ENCODE results near the gene PRPF31. TPM values are rescaled to one million over a fixed set of nuclear protein-coding genes. Genes with fewer than 3 reads are reported as not detected.

The PRPF31 gene
- polyA plus RNA-seq, 1 donor (not counting 4 experiments of a cell fraction or from before 2014, with no cell fraction given): 42.2 TPM

DNA sequence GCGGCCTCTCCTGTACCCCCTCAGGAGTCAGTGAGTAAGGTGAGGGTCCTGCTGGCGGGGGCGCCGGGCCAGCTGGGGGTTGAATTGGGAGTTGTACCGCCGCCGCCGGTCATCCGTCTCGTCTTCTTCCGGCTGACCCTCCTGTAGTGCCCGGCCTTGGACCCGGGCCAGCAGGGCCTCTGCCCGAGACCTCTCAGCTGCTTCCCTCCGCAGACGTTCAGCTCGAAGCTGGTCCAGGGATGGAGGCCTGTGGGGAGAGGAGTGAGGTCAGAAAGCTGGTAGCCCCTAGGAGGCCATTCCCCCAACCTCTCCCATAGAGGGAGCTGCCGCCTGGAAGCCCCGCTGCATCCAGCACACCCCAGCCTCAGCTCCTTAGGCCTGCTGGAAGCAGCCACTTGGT lies 40.1 kb downstream of the PRPF31 start:
- TF ChIP-seq EZH2 (IDR thresholded peaks at IDR 0.05; ENCODE audit: low read length): no peak
- TF ChIP-seq, protein P1, sequence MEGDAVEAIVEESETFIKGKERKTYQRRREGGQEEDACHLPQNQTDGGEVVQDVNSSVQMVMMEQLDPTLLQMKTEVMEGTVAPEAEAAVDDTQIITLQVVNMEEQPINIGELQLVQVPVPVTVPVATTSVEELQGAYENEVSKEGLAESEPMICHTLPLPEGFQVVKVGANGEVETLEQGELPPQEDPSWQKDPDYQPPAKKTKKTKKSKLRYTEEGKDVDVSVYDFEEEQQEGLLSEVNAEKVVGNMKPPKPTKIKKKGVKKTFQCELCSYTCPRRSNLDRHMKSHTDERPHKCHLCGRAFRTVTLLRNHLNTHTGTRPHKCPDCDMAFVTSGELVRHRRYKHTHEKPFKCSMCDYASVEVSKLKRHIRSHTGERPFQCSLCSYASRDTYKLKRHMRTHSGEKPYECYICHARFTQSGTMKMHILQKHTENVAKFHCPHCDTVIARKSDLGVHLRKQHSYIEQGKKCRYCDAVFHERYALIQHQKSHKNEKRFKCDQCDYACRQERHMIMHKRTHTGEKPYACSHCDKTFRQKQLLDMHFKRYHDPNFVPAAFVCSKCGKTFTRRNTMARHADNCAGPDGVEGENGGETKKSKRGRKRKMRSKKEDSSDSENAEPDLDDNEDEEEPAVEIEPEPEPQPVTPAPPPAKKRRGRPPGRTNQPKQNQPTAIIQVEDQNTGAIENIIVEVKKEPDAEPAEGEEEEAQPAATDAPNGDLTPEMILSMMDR (optimal IDR thresholded peaks at IDR 0.05 in 1 of 3, IDR thresholded peaks at IDR 0.05 in 1 of 3, conservative IDR thresholded peaks at IDR 0.05 in 1 of 3; ENCODE audit: extremely low read depth in 1 of 3, insufficient read depth in 2 of 3, low read length in 3 of 3): no peak
- Histone ChIP-seq H3K9me1 (ENCODE audit: control insufficient read depth, extremely low read depth, insufficient read depth, low read length) (no peaks in the 10 kb centered on the region), H3K9me3 (ENCODE audit: control insufficient read depth, low read depth, low read length) (no peaks in the 10 kb centered on the region), H3K9ac (ENCODE audit: control insufficient read depth, extremely low read depth, insufficient read depth, low read length) (no peak overlapping the region), H3K4me2 (ENCODE audit: control insufficient read depth, extremely low read depth, insufficient read depth, low read depth, low read length) (no peak overlapping the region), H3K27me3 (ENCODE audit: control insufficient read depth, extremely low read depth, insufficient read depth, low read length) (no peaks in the 10 kb centered on the region), H3K4me1 (ENCODE audit: control insufficient read depth, extremely low read depth, insufficient read depth, low read length) (peaks cover 16% of the 10 kb centered on the region), H4K20me1 (ENCODE audit: control insufficient read depth, extremely low read depth, insufficient read depth, low read length) (peaks cover 9% of the 10 kb centered on the region), H3K4me3 (ENCODE audit: control insufficient read depth in 2 of 3, extremely low read depth in 1 of 3, insufficient read depth in 2 of 3, low read depth in 1 of 3, low read length in 3 of 3) (no peak overlapping the region), H3K27ac (ENCODE audit: control insufficient read depth, insufficient read depth, low read length) (no peak overlapping the region), H3K36me3 (ENCODE audit: control insufficient read depth in 2 of 2, extremely low read depth in 1 of 2, insufficient read depth in 2 of 2, low read length in 2 of 2) (peaks cover 32 to 40% of the 10 kb centered on the region in 2 experiments), H3K79me2 (ENCODE audit: control insufficient read depth, insufficient read depth, low read length) (peaks cover 7% of the 10 kb centered on the region), H2AFZ (ENCODE audit: control insufficient read depth, low read length) (no peak overlapping the region)
- DNase-seq (ENCODE audit: low read depth, low spot score) (no peak), FAIRE-seq (no peak)
- dilution Hi-C loops (cut with MboI; ENCODE audit: extremely low pct_ligation_motif_present, low sequenced_read_pairs): no loop called here

DNA sequence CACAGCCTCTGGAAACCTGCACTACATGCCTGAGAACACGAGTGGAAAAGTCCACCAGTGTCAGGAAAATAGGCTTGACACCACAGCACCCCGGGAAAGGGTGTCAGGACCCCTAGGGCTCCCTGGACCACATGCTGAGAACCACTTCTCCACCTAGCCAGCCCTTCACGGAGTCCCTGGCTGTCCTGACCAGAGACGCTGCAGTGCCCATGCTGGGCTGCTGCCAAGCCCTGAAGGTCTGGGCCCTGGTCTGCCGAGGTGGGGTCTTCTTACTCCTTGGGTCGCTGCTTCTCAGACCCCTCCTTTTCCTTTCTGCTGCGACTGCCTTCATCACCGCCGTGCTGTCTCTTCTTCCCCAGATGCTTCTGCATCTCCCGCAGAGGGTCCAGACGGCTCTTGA lies 40.9 kb downstream of the PRPF31 start:
- Histone ChIP-seq H3K9ac (ENCODE audit: control insufficient read depth, extremely low read depth, insufficient read depth, low read length) (no peak overlapping the region), H3K4me2 (ENCODE audit: control insufficient read depth, extremely low read depth, insufficient read depth, low read depth, low read length) (no peak overlapping the region), H3K4me1 (ENCODE audit: control insufficient read depth, extremely low read depth, insufficient read depth, low read length) (peaks cover 22% of the 10 kb centered on the region), H3K36me3 (ENCODE audit: control insufficient read depth in 2 of 2, extremely low read depth in 1 of 2, insufficient read depth in 2 of 2, low read length in 2 of 2) (peaks cover 31 to 38% of the 10 kb centered on the region in 2 experiments), H3K9me1 (ENCODE audit: control insufficient read depth, extremely low read depth, insufficient read depth, low read length) (no peaks in the 10 kb centered on the region), H3K9me3 (ENCODE audit: control insufficient read depth, low read depth, low read length) (no peaks in the 10 kb centered on the region), H2AFZ (ENCODE audit: control insufficient read depth, low read length) (no peak overlapping the region), H3K79me2 (ENCODE audit: control insufficient read depth, insufficient read depth, low read length) (peaks cover 7% of the 10 kb centered on the region), H3K27me3 (ENCODE audit: control insufficient read depth, extremely low read depth, insufficient read depth, low read length) (no peaks in the 10 kb centered on the region), H4K20me1 (ENCODE audit: control insufficient read depth, extremely low read depth, insufficient read depth, low read length) (peaks cover 5% of the 10 kb centered on the region), H3K27ac (ENCODE audit: control insufficient read depth, insufficient read depth, low read length) (no peak overlapping the region), H3K4me3 (ENCODE audit: control insufficient read depth in 2 of 3, extremely low read depth in 1 of 3, insufficient read depth in 2 of 3, low read depth in 1 of 3, low read length in 3 of 3) (no peak overlapping the region)
- DNase-seq (ENCODE audit: low read depth, low spot score) (no peak), FAIRE-seq (no peak)
- dilution Hi-C loops (cut with MboI; ENCODE audit: extremely low pct_ligation_motif_present, low sequenced_read_pairs): no loop called here
- TF ChIP-seq, protein P1 (optimal IDR thresholded peaks at IDR 0.05 in 1 of 3, IDR thresholded peaks at IDR 0.05 in 1 of 3, conservative IDR thresholded peaks at IDR 0.05 in 1 of 3; ENCODE audit: extremely low read depth in 1 of 3, insufficient read depth in 2 of 3, low read length in 3 of 3): no peak
- no peak for TF ChIP-seq EZH2 (IDR thresholded peaks at IDR 0.05; ENCODE audit: low read length)

Measured in keratinocyte (primary cell).